H54 (cell line): Measurements from ENCODE around the gene HOXB8.

Experiments used
- DNase-seq: peaks from one replicate; pipeline ENCODE4 v3.0.0; 2011; ENCODE audit warnings: low spot score, mixed read lengths; ENCODE audit not compliant: insufficient read length
- FAIRE-seq: peaks from 3 replicates; lab custom pipeline; 2011; peaks lifted over from hg19 to GRCh38; lab: Jason Lieb, UNC
- POLR2A ChIP-seq: IDR thresholded peaks from 2 replicates; pipeline ENCODE4 v1.6.1; 2011; ENCODE audit warnings: low read depth, mild to moderate bottlenecking, low read length

HOXB8 gene

DNA sequence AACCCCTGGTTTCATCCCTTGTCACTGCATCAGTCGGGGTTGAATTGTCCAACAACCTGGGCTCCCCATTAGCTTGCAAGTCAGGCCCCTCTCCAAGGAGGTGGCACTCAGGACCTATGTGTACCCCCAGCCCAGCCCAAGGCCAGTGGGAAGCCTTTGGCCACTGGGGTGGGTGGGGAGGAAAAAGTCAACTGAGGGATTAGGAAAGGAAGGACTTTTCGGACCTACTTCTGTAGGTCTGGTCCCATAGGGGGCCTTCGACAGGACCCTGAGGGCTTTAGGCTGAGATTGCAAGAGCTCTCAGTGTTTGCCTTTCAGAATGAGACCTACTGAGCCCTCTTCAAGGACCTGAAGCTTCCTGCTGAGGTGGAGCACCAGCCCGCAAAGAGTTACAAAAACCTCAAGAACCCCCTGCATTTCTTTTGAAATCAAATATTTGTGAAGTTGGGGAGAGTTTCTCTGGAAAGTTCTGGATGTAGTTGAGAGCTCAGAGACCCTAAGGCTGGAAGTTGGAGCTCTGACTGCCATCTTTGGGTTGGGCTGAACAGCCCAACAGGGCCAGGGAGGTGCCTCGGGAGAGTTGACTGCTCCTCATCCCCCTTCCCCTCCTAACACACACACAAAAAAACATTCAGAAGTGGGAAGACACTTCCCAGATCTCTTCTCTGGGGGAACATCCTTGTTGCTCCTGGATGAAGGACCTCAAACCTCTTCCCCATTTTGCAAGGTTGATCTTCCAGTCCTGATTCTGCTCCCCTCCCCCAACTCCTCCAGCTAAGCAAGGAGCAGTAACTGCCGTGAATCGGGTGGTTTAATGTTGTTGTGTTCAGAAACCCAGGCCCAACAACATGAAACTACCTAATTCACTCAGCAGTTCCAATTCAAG, 16.8 kb upstream of the HOXB8 start:
- TF ChIP-seq POLR2A = no peak
- FAIRE-seq = no peak
- DNase-seq = no peak

DNA sequence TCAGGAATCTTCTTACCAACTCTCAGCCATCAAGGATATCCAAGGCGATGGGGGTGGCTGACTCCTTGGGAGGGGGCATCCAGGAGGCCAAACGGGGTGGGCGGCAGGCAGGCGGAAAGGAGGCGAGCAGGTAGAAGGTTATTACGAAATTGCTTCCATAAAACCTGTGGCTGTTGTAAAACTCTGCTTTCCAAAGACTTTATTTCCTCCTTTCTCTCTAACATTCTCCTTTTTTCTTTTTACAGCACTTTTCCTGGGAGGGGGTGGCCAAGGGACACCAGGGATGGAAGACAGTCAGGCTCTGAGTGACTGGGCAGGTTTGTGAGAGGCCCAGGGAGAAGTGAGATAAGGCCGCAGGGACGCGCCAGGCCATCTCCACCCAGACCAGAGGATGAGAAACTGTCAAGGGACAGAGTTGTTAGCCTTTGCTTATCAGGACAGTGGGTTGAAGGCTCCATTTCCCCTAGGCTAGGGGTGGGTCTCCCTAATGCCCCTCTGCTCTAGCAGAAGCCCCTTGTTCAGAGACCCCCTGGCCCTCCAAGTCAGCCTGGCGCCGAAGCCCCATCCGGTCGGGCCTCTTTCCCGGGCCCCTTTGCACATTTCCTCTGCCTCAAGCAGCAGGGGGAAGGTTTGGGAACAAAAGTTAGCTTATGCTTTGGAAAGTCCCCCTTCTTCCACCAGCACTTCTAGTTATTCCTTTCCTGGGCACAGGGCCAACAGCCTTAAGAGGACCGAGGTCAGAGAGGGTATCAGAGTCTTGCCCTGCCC, 16.0 kb upstream of the HOXB8 start:
- FAIRE-seq = no peak
- no peak for TF ChIP-seq POLR2A
- DNase-seq = no peak

DNA sequence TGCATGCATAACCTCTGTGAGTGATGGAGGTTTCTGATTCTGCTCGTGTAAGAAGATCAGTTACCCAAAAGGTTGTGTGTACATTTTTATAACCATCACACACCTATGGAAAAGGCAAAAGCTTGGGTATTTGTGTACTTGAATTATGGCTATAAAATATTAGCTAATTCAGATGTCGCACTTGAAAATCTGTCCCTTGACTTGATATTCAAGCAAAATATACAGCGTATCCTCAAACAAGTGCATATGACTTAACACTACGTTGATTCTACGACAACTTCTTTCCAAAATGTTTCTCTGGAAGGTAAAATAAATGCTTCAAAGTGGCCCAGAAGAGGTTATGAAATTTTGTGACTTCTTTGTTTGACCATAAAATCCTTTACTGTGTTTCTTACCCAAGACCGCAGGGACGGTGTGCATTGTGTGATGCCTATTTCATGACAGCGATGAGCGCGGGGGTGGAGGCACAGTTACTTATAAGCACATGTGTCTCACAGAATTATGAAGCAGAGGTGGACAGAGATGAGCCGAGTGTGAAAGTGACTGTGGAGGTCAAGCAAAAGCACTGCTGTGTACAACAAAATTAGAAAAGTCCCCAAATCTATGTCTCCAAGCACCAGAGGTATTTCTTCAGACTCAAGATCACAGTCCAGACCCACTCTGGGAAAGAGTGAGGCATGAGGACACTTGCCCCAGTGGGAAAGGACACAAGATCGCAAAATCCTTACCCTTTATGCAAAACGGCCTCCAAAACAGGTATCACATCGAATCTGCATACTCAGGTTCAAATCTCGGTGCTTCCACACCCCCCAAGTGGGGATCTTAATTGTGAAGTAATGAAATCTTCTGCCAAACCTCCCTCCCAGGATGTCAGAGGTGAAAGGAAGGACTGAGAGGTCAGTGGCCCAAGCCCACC, 15.2 kb upstream of the HOXB8 start:
- FAIRE-seq = no peak
- DNase-seq = no peak
- no peak for TF ChIP-seq POLR2A

GRCh38 chr17:48629411-48629759, 14.3 kb upstream of the HOXB8 start:
- no peak for DNase-seq
- no peak for TF ChIP-seq POLR2A
- FAIRE-seq = no peak

- no peak for TF ChIP-seq POLR2A
- FAIRE-seq (no peak), DNase-seq (no peak)
Observed at GRCh38 chr17:48628649-48629410, 13.7 kb upstream of the HOXB8 start.

- DNase-seq (no peak), FAIRE-seq (no peak)
- no peak for TF ChIP-seq POLR2A
Observed at GRCh38 chr17:48627623-48628521, 12.8 kb upstream of the HOXB8 start.

GRCh38 chr17:48627118-48627597, 12.1 kb upstream of the HOXB8 start:
- no peak for TF ChIP-seq POLR2A
- DNase-seq (no peak), FAIRE-seq (no peak)

GRCh38 chr17:48626245-48627117, 11.4 kb upstream of the HOXB8 start, which contains the start of gene HOXB9:
Gene HOXB9 (minus strand): TSS chr17:48626358. CDS start chr17:48626269, 89 bp downstream.
- TF ChIP-seq POLR2A = 0 out of 2 replicates have a peak, but pooled peaks have one; percentile 26
- no peak for FAIRE-seq
- peak; percentile 98 for DNase-seq

DNA sequence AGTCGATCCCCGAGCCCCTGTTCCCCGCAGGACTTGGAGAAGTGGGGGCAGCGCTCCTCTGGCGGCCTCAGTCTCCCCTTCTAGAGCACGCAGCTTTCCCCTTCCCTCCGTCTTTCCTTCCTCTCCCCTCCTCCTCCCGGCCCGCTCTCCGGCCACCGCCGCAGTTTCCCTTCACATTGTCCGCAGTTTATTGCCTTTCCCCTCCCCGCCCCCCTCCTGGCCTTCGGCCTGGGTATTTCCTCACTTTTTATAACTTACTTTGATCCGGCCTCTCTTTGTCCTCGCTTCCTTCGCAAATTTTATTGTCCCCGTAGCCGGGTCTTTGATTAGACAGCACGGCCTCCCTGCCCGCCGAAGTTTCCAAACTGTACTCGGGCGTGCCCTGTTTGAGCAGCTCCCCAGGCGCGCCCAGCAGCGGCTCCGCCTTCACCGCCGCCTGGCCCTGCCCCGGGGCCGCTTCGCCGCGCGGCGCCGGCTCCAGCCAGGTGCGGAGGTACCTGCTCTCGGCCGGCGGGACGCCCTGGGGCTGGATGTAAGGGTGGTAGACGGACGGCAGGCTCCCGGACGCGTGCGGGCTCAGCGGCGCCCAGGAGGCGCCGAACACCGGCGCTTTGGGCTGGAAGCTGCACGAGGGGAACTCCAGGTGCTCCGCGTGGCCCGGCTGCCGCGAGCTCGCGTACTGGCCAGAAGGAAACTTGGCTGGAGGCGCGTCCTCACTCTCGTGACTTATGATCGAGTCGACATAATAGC, 10.6 kb upstream of the HOXB8 start:
- FAIRE-seq (no peak), DNase-seq (no peak)
- TF ChIP-seq POLR2A = no peak
